Neutrophil (primary cell): Measurements from ENCODE around the gene NR6A1.

Source experiments
- H3K27ac ChIP-seq: fragments of 200-600 bp; sonication (generic); 2 replicates; pipeline ENCODE4 v1.5.1; 2016; ENCODE audit warnings: mild to moderate bottlenecking, moderate library complexity
- H3K27me3 ChIP-seq: fragments of 200-600 bp; sonication (generic); 2 replicates; pipeline ENCODE4 v1.6.0; 2016; ENCODE audit warnings: mild to moderate bottlenecking
- H3K36me3 ChIP-seq: fragments of 200-600 bp; sonication (generic); 2 replicates; pipeline ENCODE4 v1.5.1; 2017
- H3K4me1 ChIP-seq, 2 experiments: fragments of 200-600 bp in 1 of 2; sonication (generic) in 1 of 2; 1 replicate in 1 of 2; 2 replicates in 1 of 2; pipeline versions ENCODE4 v1.5.1 to v1.6.1; 2013 to 2016; ENCODE audit warnings: low read depth in 1 of 2, low read length in 1 of 2, mild to moderate bottlenecking in 1 of 2, moderate library complexity in 1 of 2; ENCODE audit not compliant: control insufficient read depth in 1 of 2, insufficient read depth in 1 of 2
- H3K4me3 ChIP-seq, 2 experiments: fragments of 200-600 bp in 1 of 2; sonication (generic) in 1 of 2; 1 replicate in 1 of 2; 2 replicates in 1 of 2; pipeline ENCODE4 v1.5.1; 2013 to 2016; ENCODE audit warnings: low read depth in 1 of 2, low read length in 1 of 2, mild to moderate bottlenecking in 1 of 2, moderate library complexity in 1 of 2
- H3K9me3 ChIP-seq: fragments of 200-600 bp; sonication (generic); 2 replicates; pipeline ENCODE4 v1.5.1; 2016
- TF ChIP-seq, protein P1 (sequence below): fragments of 200-600 bp; sonication (generic); IDR thresholded peaks from 2 replicates; pipeline ENCODE4 v1.5.1; 2016; ENCODE audit warnings: antibody characterized with exemption

NR6A1 gene

DNA sequence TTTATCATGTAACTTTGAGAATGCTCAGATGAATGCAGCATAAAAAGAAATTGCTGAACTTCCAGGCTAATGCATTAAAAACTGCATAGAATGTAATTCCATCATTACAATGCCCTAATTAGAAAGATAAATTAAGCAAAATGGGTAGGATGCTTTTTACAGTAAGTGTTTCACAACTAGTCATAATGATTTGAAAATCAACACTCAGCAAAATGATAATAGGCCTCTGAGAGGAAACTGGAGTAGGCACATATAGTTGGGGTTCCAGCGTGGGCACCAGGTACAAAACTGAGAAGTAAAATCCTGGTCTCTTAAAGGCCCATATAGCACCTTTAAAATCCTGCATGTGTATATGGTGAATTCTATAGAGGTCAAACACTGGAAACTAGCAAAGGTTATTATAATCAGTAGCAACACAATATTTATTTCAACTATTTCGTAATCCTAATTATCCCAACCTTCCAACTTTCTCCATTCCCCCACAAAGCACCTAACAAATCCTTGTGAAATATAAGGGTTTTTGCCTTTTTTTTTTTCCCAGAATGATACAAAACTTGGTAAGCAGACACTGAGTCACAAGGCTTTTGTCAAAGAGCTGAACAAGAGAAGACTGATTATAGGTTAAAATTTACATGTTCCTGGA, 155.9 kb downstream of the NR6A1 start:
- TF ChIP-seq, protein P1, sequence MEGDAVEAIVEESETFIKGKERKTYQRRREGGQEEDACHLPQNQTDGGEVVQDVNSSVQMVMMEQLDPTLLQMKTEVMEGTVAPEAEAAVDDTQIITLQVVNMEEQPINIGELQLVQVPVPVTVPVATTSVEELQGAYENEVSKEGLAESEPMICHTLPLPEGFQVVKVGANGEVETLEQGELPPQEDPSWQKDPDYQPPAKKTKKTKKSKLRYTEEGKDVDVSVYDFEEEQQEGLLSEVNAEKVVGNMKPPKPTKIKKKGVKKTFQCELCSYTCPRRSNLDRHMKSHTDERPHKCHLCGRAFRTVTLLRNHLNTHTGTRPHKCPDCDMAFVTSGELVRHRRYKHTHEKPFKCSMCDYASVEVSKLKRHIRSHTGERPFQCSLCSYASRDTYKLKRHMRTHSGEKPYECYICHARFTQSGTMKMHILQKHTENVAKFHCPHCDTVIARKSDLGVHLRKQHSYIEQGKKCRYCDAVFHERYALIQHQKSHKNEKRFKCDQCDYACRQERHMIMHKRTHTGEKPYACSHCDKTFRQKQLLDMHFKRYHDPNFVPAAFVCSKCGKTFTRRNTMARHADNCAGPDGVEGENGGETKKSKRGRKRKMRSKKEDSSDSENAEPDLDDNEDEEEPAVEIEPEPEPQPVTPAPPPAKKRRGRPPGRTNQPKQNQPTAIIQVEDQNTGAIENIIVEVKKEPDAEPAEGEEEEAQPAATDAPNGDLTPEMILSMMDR: no peak
- H3K4me1 ChIP-seq: peaks cover 8 to 9% of the 10 kb centered on the region in 2 experiments
- no peak overlapping the region for H3K4me3 ChIP-seq
- H3K36me3 ChIP-seq: no peaks in the 10 kb centered on the region
- no peaks in the 10 kb centered on the region for H3K9me3 ChIP-seq
- no peak overlapping the region for H3K27ac ChIP-seq
- no peaks in the 10 kb centered on the region for H3K27me3 ChIP-seq

DNA sequence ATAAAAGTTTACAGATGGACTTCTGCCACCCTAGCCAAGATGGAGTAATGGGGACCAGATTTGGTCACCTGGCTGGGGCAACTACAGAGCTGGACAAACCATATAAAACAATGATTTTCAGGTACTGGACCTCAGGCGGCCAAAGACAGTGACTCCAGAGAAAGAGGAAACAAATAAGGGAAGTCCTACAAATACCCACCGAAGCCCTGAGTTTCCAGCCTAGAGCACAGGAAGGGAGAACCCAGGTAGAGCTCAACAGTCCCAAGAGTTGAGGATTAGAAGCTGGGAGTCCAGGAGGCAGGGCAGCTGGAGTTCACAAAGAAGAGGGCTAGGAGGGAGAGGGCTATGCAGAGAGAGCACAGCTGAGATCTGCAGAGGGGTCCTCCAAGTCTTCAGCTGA, 157.3 kb downstream of the NR6A1 start:
- H3K36me3 ChIP-seq: no peaks in the 10 kb centered on the region
- TF ChIP-seq, protein P1: no peak
- H3K4me3 ChIP-seq: no peak overlapping the region
- H3K27ac ChIP-seq: no peak overlapping the region
- peaks cover 8 to 9% of the 10 kb centered on the region in 2 experiments for H3K4me1 ChIP-seq
- no peaks in the 10 kb centered on the region for H3K27me3 ChIP-seq
- no peaks in the 10 kb centered on the region for H3K9me3 ChIP-seq

DNA sequence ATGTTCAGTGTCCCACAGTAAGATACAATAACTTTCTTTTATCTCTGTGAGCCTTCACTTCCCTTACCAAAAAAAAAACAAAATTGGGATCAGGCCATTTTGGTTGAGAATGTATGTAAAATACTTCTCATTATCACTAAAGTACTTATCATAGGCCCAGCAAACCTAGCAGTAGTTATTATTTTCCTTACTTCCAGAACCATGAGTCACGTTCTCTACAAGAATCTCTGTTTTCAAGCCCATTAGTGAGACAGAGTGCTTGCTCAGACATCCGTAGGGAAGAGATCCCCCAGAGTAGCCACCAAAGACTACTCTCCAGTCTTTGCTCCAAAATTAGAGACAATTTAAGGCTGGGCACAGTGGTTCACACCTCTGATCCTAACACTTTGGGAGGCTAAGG, 160.0 kb downstream of the NR6A1 start:
- no peaks in the 10 kb centered on the region for H3K9me3 ChIP-seq
- no peak overlapping the region for H3K27ac ChIP-seq
- H3K27me3 ChIP-seq: no peaks in the 10 kb centered on the region
- no peak overlapping the region for H3K4me3 ChIP-seq
- no peaks in the 10 kb centered on the region for H3K36me3 ChIP-seq
- H3K4me1 ChIP-seq: peaks cover 8 to 9% of the 10 kb centered on the region in 2 experiments
- TF ChIP-seq, protein P1: no peak

DNA sequence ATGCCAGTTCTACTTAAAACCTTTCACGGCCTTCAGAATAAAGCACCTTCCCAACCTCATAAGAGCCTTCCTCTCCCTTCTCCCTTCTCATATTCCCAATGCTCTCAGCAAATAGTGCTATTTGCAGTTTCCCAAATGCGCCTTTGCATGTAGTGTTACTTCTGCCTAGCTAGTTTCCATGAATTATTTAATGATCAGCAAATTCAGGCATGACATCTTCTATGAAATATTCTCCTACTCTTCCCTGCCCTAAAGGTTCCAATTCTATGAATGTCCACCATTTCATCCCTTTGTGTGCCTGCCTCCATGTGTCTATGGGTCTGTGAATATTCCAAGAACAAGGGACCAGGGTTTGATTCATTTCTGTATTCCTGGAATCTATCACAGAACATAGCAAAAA, 165.1 kb downstream of the NR6A1 start:
- Histone ChIP-seq H3K36me3 (no peaks in the 10 kb centered on the region), H3K9me3 (no peaks in the 10 kb centered on the region), H3K4me3 (no peak overlapping the region), H3K27ac (no peak overlapping the region), H3K4me1 (no peaks in the 10 kb centered on the region), H3K27me3 (no peaks in the 10 kb centered on the region)
- TF ChIP-seq, protein P1: no peak

DNA sequence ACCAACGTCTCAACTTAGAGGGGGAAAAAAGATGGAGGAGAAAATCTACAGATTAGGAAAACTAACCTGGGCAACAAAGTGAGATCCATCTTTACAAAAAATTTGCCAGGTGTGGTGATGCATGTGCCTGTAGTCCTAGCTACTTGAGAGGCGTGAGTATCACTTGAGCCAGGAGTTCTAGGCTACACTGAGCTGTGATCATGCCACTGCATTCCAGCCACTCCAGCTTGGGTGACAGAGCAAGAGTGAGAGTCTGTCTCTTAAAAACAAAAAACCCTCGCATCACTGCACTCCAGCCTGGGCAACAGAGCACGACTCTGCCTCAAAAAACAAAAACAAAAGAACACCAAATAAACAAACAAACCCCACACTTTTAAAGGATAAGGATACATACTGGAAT, 165.9 kb downstream of the NR6A1 start:
- no peaks in the 10 kb centered on the region for H3K27me3 ChIP-seq
- no peaks in the 10 kb centered on the region for H3K36me3 ChIP-seq
- H3K27ac ChIP-seq: no peak overlapping the region
- H3K4me1 ChIP-seq: no peaks in the 10 kb centered on the region
- TF ChIP-seq, protein P1: no peak
- H3K4me3 ChIP-seq: no peak overlapping the region
- H3K9me3 ChIP-seq: no peaks in the 10 kb centered on the region
